ENCODE data around the gene AP4S1.
"Not testable (repeated sequence)": the region's sequence is repeated elsewhere in the genome, so short reads cannot be mapped to it uniquely, and the experiment has no call there.

Gene AP4S1, protein sequence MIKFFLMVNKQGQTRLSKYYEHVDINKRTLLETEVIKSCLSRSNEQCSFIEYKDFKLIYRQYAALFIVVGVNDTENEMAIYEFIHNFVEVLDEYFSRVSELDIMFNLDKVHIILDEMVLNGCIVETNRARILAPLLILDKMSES

DNA sequence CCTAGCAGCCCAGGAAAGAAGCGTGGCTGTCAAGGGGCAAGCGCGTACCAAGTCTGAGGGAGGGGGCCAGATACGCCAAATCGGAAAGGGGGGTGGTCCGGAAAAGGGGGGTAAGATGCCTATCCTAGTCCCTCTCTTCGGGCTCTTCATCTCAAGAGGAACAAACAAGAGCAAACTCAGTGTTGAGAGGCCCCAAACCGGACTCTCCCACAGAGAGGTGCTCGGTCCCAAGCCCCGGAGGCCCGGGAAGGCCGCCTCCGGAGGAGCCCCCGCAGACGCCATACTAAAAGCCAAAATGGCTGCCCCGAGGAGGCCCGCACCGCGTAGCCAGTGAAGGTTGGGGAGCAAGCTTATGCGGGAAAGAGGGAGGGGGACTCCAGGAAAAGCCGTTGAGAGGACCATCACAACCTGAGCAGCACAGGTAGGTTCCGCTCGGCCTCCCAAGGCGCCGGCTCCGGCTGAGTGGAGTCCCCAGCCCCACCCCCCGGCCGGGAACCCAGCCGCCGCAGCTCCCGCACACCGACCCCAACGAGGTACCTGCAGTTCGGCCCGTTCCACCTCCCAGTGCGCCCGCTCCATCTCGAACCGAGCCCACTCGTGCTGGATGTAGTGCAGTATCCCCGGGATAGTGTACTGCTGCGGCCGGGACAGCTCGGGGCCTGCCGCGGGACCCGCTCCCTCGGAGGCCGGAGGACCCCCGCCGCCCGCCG lies at the start of gene AP4S1:
AP4S1 (plus strand) TSS at position 283 of the 710 bp plus-strand sequence. CDS start 40,548 bp downstream, outside the sequence.
- peak; percentile 51 for DNase-seq (ENCODE audit: low spot score)

DNA sequence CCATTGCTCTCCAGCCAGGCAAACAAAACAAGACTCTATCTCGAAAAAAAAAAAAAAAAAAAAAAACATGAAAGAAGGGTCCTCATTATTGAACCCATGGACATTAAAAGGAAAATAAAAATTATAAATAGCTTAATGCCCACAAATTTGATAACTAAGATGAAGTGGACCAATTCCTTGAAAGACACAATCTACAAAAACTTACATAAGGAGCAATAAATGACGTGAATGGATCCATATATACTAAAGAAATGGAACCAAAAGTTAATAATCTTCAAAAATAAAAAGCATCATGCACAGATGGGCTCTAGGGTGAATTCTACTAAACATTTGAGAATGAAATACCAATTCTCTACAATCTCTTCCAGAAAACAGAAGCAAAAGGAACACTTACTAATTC lies 47.7 kb upstream of the AP4S1 start:
- no peak for DNase-seq (ENCODE audit: low spot score)

DNA sequence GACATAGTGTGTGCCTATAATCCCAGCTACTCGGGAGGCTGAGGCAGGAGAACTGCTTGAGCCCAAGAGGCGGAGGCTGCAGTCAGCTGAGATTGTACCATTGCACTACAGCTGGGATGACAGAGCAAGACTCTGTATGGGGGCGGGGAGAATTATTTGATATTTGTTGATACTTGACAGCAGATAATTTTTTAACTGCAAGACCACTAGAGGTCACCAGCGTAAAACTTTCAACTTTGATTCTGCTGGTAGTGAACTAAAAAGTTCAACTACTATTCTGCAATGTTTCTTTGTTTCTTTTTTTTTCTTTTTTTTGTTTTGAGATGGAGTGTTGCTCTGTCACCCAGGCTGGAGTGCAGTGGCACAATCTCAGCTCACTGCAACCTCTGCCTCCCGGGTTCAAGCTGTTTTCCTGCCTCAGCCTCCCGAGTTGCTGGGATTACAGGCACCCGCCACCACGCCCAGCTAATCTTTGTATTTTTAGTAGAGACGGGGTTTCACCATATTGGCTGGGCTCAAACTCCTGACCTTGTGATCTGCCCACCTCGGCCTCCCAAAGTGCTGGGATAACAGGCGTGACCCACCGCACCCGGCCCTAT lies 45.2 kb upstream of the AP4S1 start:
- DNase-seq (ENCODE audit: low spot score), result peak; percentile 58

DNA sequence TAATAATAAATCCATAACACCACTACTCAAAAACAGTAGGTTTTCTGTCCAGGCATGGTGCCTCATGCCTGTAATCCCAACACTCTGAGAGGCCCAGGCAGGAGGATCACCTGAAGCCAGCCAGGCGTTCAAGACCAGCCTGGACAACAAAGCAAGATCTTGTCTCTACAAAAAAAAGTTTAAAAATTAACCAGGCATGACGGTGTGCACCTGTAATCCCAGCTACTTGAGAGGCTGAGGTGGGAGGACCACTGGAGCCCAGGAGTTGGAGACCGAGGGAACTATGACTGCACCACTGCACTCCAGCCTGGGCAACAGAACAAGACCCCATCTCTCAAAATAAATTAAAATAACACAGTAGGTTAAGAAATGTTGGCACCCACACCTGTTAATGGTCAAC lies 44.5 kb upstream of the AP4S1 start:
- no peak for DNase-seq (ENCODE audit: low spot score)

DNA sequence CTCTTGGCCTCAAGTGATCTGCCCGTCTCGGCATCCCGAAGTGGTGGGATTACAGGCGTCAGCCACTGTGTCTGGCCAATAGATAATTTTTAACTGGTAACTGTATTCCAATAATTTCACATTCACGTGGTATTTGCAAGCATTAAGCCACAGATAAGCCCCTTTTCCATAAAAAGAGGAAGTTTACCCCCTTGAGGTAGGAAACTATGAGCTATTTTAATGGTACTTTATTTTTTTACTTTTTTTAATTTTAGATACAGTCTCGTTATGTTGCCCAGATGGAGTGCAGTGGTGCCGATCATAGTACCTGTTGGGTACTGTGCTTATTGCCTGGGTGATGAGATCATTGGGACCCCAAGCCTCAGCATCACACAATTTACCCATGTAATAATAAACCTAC lies 42.9 kb upstream of the AP4S1 start:
- no peak for DNase-seq (ENCODE audit: low spot score)

DNA sequence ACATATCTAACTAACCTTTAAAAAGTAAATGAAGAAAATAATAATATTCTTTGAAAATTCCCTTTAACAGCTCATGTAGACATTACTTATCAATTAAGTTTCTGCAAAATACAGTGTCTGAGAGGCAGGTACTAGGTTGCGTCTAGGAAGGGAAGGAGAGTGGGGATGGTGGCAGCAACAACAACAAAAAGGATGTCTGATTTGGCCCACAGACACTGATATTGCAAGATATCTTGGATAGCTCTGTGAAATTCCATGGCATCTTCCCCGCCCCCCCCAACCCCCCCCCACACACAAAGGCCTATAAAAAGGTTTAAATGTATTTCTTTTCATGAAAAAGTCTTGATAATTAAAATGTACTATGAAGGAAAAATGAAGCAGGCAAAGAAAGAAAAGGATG lies 41.6 kb upstream of the AP4S1 start:
- DNase-seq (ENCODE audit: low spot score), result no peak

DNA sequence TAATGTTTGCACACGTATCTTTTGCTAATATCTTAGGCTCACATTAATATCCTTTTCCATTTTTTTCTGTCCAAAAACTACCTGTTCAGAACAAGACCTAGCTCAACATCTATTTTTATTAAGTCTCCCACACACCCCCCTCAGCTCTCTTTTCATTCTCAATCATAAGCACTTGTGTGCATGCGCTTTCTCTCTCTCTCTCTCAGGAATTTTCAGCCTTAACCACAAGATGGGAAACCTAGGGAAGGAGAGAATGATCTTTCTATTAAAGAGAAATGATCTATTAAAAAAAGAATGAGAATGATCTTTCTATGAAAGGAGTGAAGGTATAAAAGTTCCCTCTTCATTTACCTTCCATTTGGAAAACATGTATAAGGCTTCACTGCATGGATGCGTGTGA lies 39.7 kb upstream of the AP4S1 start:
- DNase-seq (ENCODE audit: low spot score), result peak; percentile 11

DNA sequence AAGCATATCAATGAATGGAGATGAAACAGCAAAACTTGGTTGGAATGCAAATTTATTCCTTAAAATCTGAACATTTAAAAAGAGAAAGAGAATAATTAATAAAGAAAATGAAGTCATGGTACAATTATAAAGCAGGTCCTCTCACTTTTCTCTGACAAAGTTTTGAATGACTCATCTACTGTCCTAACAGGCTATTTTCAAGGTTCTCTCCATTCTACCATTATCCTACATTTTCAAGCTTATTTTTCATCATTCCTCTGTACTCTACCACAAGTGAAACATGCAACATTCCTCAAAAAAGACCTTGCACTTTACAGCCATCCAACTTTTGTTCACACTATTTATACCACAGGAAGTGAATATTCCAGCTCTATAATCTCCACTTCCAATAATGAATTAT lies 36.9 kb upstream of the AP4S1 start:
- no peak for DNase-seq (ENCODE audit: low spot score)

DNA sequence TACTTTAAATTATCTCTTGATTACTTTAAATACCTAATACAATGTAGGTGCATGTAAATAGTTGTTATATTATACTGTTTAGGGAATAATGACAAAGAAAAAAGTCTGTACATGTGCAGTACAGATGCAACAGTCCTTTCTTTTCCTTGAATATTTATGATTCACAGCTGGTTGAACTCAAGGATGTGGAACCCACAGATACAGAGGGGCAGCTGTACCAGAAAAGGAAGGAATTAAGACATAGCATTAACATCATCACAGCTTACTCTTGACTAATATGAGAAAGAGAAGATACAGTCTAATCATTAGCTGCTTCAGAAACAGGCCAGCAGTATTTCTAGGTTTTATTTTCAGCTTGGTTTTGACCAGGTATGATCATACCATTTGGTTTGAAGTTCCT lies 34.7 kb upstream of the AP4S1 start:
- no peak for DNase-seq (ENCODE audit: low spot score)

DNA sequence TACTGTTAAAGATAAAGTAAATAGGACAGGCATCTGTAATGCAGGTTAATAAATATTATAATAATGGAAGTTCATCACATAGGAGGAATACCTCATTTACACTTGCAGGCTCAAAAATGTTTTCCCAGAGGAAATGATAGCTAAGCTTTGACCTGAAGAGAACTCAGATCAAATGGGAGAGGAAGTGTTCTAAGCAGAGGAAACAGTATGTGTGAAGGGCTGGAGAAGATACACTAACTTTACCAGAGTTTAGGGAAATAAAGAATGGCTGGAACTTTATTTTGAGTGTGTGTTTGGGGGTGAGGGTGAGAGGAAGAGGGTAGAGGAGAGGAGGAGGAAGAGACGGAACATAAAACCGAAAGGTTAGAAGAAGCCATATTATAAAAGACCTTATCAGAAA lies 34.0 kb upstream of the AP4S1 start:
- no peak for DNase-seq (ENCODE audit: low spot score)

DNA sequence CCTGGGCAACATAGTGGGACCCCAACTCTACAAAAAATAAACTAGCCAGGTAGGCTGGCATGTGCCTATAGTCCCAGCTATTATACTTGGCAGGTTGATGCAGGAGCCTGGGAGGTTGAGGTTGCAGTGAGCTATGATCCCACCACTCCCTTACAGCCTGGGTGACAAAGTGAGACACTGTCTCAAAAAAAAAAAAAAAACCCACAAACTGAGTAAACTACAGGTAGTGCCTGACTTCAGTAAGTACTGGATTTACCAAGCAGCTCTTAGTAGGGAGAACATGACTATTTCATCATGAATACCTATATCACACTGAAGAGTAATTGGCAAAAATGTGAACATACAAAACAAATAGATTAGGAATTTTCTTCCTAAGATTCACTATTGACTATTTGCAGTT lies 32.4 kb upstream of the AP4S1 start:
- no peak for DNase-seq (ENCODE audit: low spot score)

DNA sequence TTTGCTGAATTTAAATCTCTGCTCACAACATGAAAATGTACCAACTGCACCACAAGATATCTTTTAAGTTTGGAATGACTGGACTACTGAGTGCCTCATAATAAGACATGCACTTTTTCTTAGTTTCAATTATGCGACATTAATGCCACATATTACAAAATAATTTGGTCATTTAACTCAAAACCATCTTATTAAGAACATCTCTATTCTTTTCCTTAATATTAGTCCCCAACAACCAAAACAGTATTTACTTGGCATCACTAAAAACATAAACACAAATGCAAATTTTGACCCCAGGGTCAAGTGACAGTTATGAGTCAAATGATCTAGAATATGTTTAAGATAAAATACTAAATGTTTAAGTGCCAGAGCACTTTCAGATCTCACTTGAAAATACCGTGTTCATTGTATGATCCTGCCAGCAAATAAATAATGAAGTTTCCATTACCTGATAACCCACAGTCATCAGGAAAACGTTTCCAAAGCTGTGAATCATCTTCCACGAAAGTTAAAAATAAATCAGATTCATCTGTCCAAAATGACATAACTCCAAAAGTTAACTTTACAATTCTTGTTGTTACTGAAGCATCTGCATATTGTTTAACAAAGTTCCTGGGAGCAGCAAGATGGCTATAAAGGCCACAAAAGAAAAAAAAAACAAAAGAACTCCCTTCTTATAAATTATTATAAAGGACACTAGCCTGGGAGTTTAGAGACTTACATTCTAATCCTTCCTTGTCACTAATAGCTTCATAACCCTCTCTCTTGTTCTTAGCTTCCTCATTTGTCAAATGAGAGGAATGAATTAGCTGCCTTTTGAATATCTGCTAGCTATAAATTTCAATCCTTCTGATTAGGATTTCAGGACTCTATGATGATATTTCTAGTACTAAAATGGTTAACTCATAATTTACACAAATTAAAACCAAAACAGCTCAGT lies 30.5 kb upstream of the AP4S1 start:
- no peak for DNase-seq (ENCODE audit: low spot score)

DNA sequence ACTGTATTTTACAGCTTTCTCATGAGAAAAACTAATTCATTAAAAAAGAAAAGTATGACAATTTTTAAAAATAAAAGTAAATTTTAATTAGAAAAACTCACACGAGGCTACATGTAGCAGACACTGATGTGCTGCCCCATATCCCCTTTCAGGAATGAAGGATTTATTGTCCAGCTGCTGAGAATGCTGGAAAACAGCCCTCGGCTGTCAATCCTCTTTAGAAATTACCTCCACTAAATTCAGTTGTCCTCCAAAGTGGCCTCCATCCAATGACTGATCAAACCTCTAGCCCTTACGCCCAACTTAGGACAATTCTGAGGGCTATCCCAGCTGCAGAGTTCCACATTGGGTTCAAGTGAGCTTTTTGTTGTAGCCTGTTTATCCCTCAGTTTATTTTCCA lies 29.8 kb upstream of the AP4S1 start:
- no peak for DNase-seq (ENCODE audit: low spot score)

DNA sequence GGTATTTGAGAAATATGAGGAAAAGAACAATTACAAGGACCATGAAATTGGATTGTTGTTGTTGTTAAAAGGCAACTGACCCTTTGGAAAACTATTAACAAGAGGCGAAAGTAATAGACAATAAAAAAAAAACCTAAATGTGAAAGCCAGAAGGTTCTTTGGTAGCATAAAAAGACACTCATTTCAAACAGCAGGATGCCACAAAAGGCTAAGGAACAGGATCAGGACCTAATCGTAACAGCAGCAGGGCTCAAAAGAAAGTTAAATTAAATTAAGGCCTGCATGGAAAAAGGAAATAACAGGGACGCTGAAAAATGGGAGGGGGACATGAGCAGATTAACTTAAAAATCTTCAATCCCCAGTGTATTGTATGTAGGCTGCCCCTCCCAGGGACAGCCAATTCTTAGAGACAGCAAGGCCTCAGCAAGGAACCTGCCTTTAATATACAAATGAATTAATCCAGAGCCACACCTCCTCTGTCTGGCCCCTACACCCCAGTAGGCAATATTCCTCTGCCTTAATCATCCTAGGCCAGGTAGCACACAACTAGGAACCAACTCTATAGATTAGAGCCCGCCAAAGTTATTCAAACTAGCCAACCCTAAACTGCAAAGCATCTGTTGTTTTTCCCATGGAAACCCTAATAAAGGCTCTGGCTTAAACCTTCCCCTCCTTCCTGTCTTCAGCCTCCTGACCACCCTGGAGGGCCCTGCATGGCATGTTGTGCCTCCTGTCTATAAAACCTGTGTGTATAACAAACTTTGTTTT lies 28.4 kb upstream of the AP4S1 start:
- no peak for DNase-seq (ENCODE audit: low spot score)

DNA sequence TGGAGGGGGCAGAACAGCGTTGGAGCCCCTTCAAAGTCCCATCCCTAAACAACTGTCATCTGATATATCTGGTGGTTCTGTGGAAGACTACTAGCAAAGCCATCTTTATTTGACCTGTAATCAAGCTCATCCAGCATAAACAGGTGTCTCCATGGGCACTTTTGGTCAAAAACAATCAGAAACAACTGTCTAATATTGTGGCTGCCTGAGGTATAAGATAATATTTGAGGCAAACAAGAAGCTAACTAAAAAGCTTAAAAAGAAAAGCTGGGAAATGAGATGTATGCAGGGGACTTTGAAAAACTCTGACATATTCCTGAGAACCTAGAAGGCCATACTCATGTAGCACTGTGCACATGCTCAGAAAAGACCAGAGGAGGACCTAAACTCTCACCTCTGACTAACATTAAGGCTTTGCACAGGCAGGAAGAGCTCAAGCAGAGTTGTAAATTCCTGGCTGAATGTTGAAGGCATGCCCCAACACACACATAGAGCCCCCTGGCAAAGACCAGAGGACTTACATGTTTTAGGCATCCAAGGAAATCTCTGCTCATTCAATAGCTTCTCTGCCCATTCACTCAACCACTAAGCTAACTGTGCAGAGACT lies 27.2 kb upstream of the AP4S1 start:
- DNase-seq (ENCODE audit: low spot score), result no peak

DNA sequence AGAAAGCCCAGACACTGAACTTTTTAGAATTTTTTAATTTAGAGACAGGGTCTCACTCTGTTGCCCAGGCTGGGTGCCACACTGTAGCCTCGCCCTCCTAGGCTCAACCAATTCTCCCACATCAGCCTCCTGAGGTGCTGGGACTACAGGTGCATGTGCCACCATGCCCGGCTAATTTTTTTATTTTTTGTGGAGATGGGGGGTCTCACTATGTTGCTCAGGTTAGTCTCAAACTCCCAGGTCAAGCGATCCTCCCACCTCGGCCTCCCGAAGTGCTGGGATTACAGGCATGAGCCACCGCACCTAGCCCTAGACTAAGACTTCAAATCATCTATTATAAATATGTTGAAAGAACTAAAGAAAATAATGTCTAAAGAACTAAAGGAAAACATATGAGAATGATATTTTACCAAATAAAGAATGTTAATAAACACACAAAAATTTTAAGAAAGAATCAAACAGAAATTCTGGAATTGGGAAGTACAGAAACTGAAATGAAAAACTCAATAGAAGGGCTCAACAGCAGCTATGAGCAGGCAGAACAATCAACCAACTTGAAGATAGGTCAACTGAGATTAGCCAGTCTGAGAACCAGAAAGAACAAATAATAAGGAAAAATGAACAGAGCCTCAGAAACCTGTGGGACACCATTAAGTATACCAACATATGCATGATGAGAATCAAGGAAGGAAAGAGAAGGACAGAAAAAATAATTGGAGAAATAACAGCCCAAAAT lies 26.2 kb upstream of the AP4S1 start:
- DNase-seq (ENCODE audit: low spot score), result no peak

DNA sequence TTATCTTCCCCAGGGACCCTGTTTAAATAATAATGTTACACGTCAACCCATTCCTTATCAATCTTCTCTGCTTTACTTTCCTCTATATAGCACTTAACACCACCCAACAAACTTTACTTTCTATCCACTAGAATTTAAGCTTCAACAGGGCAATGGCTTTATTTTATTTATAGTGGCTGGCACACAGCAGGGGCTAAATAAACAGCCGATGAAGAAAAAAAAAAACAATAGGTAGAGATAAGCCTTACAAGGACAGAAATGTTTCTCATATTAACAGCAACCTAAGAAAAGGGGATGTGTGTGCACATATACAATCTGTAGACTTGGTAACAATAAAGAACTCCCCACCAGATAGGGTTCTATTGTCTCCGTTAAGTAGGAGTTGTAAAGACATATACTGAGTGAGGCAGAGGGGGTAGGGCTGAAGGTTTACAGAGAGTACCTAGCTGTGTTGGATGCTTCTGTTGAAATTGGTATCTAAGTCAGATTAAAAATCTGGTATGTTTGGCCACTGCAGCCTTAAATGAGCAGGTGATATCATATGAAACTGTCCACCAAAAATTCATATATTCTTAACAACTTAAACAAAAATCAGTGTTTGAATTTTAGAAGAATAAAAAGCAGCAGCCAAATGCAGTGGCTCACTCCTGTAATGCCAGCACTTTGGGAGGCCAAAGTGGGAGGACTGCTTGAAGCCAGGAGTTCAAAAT lies 24.7 kb upstream of the AP4S1 start:
- no peak for DNase-seq (ENCODE audit: low spot score)

DNA sequence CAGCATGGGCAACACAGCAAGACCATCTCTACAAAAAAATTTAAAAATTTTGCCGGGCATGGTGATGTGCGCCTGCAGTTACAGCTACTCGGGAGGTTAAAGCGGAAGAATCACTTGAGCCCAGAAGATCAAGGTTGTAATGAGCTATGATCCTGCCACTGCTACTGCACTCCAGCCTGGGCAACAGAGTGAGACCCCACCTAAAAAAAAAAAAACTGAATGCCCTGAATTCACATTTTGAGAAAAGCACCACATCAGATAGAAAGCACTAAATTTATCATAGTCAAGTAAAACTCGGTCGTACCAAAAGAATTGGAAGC lies 24.1 kb upstream of the AP4S1 start:
- DNase-seq (ENCODE audit: low spot score), result no peak

DNA sequence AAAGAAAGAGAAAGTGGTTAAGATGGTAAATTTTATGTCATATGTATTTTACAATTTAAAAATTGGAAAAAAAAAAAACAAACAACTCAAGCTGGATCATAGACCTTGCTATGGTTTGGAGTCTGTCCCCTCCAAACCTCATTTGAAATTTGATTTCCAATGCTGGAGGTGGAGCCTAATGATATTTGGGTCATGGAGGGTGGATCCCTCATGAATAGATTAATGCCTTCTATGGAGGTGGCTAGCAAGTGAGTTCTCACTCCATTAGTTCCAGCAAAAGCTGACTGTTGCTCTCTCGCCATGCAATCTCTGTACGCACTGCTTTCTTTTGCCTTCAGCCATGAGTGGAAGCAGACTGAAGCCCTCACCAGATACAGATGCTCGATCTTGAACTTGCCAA lies 22.2 kb upstream of the AP4S1 start:
- DNase-seq (ENCODE audit: low spot score), result no peak

DNA sequence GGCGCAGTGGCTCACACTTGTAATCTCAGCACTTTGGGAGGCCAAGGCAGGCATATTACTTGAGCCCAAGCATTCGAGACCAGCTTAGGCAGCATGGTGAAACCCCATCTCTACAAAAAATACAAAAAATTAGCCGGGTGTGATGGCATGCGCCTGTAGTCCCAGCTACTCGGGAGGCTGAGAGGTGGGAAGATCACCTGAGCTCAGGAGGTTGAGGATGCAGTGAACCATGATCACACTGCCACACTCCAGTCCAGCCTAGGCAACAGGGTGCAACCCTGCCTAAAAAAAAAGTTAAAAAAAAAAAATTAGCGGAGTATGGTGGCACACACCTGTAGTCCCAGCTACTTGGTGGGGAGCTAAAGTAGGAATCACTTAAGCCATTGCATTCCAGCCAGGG lies 21.4 kb upstream of the AP4S1 start:
- not testable (repeated sequence) for DNase-seq (ENCODE audit: low spot score)
